Mucosa of descending colon (tissue), 3 donors: ENCODE data around the gene RAI14. TPM values are rescaled to one million over a fixed set of nuclear protein-coding genes. Genes with fewer than 3 reads are reported as not detected.
"Not testable (repeated sequence)": the region's sequence is repeated elsewhere in the genome, so short reads cannot be mapped to it uniquely, and the experiment has no call there.

Experiments
- ATAC-seq: fragments of 200-7000 bp; cut with Tn5 transposase; one replicate; pipeline ENCODE4 v1.9.1; 2020; ENCODE audit warnings: mild to moderate bottlenecking, moderate library complexity
- DNase-seq, 3 donors: peaks; one replicate each; pipeline ENCODE4 v3.0.0-alpha.2; 2020
- H3K36me3 ChIP-seq: fragments of 200-600 bp; one replicate; pipeline ENCODE4 v1.8.0; 2021; ENCODE audit warnings: low read depth, mild to moderate bottlenecking
- H3K4me1 ChIP-seq: fragments of 200-600 bp; one replicate; pipeline ENCODE4 v1.8.0; 2021; ENCODE audit warnings: low read depth, mild to moderate bottlenecking
- H3K4me3 ChIP-seq: fragments of 200-600 bp; one replicate; pipeline ENCODE4 v1.8.0; 2021; ENCODE audit warnings: mild to moderate bottlenecking
- H3K9me3 ChIP-seq: fragments of 200-600 bp; one replicate; pipeline ENCODE4 v1.8.0; 2021; ENCODE audit warnings: mild to moderate bottlenecking
- CTCF ChIP-seq: fragments of 200-600 bp; IDR thresholded peaks from one replicate; pipeline ENCODE4 v1.8.0; 2022; ENCODE audit warnings: antibody characterized with exemption, mild to moderate bottlenecking
- intact Hi-C, 2 donors: fragments of 100-400 bp; cut with DNase I in 1 of 2; cut with micrococcal nuclease in 1 of 2; formaldehyde crosslinking; loops; one replicate each; pipeline versions ENCODE4 v1.11.0 to v1.11.1; 2022; cut with DNase I, micrococcal nuclease
- total RNA-seq, 3 donors: library from RNA; stranded (reverse); fragmentation: NEBNext Ultra II Directional in 2 of 3; extraction: Animal tissue kit (Norgen Biotek cat#: 25700) in 2 of 3; gene quantifications; one replicate each; pipeline versions ENCODE4 v1.2.1 to v1.2.4, GENCODE V29; 2021 to 2023
- donor health status: DM: no; HTN: no; CAD: no; lungs with moderate emphysema.
- donor health status: DM: no; HTN: no; CAD: no.
- donor health status: DM: no; HTN: yes; CAD: no.

Gene RAI14
- total RNA-seq, 3 donors from 2014 or later = 14.0 to 41.0 (median 23.4) TPM

- Histone ChIP-seq H3K4me3 (no peak overlapping the region), H3K9me3 (no peaks in the 10 kb centered on the region), H3K36me3 (no peaks in the 10 kb centered on the region), H3K4me1 (peaks cover 9% of the 10 kb centered on the region)
- DNase-seq = no peak
- no peak for TF ChIP-seq CTCF
- no peak for ATAC-seq
- intact Hi-C loops = no loop called here
Measured at GRCh38 chr5:34698109-34698419, 41.9 kb downstream of the RAI14 start.

- no peaks in the 10 kb centered on the region for H3K9me3 ChIP-seq
- ATAC-seq (peak; percentile 40), DNase-seq (peak in 1 of 3 donors; percentile 29)
- intact Hi-C loops = no loop called here
- no peak for TF ChIP-seq CTCF
- peaks cover 9% of the 10 kb centered on the region for H3K4me1 ChIP-seq
- H3K4me3 ChIP-seq = no peak overlapping the region
- H3K36me3 ChIP-seq = no peaks in the 10 kb centered on the region
Measured at GRCh38 chr5:34698754-34699153, 42.6 kb downstream of the RAI14 start.

GRCh38 chr5:34699155-34700077 is 43.3 kb downstream of the RAI14 start:
- Histone ChIP-seq H3K4me3 (no peak overlapping the region), H3K36me3 (no peaks in the 10 kb centered on the region), H3K4me1 (peaks cover 9% of the 10 kb centered on the region), H3K9me3 (no peaks in the 10 kb centered on the region)
- DNase-seq (peak in 2 of 3 donors; percentile 40 to 86), ATAC-seq (peak; percentile 94)
- intact Hi-C loops = no loop called here
- no peak for TF ChIP-seq CTCF

- Histone ChIP-seq H3K4me1 (peaks cover 9% of the 10 kb centered on the region), H3K36me3 (no peaks in the 10 kb centered on the region), H3K9me3 (no peaks in the 10 kb centered on the region), H3K4me3 (no peak overlapping the region)
- TF ChIP-seq CTCF = no peak
- ATAC-seq (no peak), DNase-seq (no peak)
- intact Hi-C loops = no loop called here
Measured at GRCh38 chr5:34700078-34700452, 43.9 kb downstream of the RAI14 start.

GRCh38 chr5:34701442-34701841 is 45.3 kb downstream of the RAI14 start:
- H3K4me3 ChIP-seq, H3K4me1 ChIP-seq, DNase-seq, intact Hi-C loops, ATAC-seq, H3K36me3 ChIP-seq, H3K9me3 ChIP-seq: not testable (repeated sequence)

- H3K9me3 ChIP-seq = no peaks in the 10 kb centered on the region
- H3K36me3 ChIP-seq = no peaks in the 10 kb centered on the region
- peak; percentile 37 for ATAC-seq
- DNase-seq = no peak
- H3K4me3 ChIP-seq = no peak overlapping the region
- peaks cover 9% of the 10 kb centered on the region for H3K4me1 ChIP-seq
- no peak for TF ChIP-seq CTCF
- intact Hi-C loops = no loop called here
Measured at GRCh38 chr5:34703767-34704713, 47.9 kb downstream of the RAI14 start.
